SK-N-MC (cell line): ENCODE measurements around the gene LTK.

Source experiments
- EZH2 ChIP-seq: fragments of 200-600 bp; sonication (generic); IDR thresholded peaks from one replicate; pipeline ENCODE4 v1.6.1; 2017; ENCODE audit warnings: antibody characterized with exemption
- FOXP2 ChIP-seq: optimal IDR thresholded peaks from 2 replicates; pipeline ENCODE3; 2011; ENCODE audit warnings: mild to moderate bottlenecking, moderate library complexity; ENCODE audit not compliant: insufficient read depth; ENCODE audit errors: extremely low read length, control extremely low read depth
- POLR2AphosphoS5 ChIP-seq: IDR thresholded peaks from 2 replicates; pipeline ENCODE4 v1.6.1; 2012; ENCODE audit warnings: mild to moderate bottlenecking, low read depth, low read length, borderline replicate concordance

DNA sequence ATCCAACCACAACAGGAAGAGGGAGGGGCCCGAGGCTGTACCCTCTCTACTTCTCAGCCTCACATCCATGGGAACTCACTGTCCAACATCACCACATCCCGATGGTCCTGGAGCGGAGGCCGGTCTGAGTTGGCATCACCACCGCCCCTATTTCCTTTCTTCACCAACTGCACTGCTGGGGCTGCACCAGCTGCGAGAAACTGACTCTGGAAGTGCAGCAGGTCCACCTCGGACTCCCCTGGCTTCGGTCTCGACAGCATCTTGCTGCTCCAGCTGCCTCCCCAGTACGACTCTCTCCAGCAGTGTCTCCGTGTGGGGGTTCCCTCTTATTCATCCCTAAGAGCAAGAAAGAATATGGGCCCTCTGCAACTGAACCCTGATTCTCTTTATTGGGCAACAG is 23.2 kb upstream of the LTK start:
- TF ChIP-seq EZH2, result no peak
- no peak for TF ChIP-seq POLR2AphosphoS5
- no peak for TF ChIP-seq FOXP2
